Right renal cortex interstitium (tissue), 3 donors: ENCODE data around the gene VARS1. TPM values are rescaled to one million over a fixed set of nuclear protein-coding genes. Genes with fewer than 3 reads are reported as not detected.
A peak's percentile ranks its signal among the peaks of the same experiment; 100 is the strongest.
"Not testable (repeated sequence)": the region's sequence is repeated elsewhere in the genome, so short reads cannot be mapped to it uniquely, and the experiment has no call there.

Experiments used
- DNase-seq, 3 donors: peaks; one replicate each; pipeline ENCODE4 v3.0.0-alpha.2; 2013; ENCODE audit warnings: low read depth in 3 of 3, low spot score in 2 of 3
- polyA plus RNA-seq, 3 donors: library from polyadenylated mRNA; unstranded; fragments of 120-200 nt; gene quantifications; one replicate each; pipeline ENCODE4 v1.2.1, GENCODE V29; 2013; ENCODE audit not compliant: insufficient read length in 3 of 3

Gene VARS1
- 10 to 100 TPM; 57.2 to 59.4 (median 58.1) TPM for polyA plus RNA-seq

- DNase-seq = peak in 2 of 3 donors; percentile 70 to 71
These were observed at the start of gene VARS1 for GRCh38 chr6:31795616-31796298. VARS1 (minus strand) TSS chr6:31795752; CDS start chr6:31795217, 535 bp downstream.

GRCh38 chr6:31844507-31844906 lies 49.0 kb upstream of the VARS1 start:
- DNase-seq = no peak

DNA sequence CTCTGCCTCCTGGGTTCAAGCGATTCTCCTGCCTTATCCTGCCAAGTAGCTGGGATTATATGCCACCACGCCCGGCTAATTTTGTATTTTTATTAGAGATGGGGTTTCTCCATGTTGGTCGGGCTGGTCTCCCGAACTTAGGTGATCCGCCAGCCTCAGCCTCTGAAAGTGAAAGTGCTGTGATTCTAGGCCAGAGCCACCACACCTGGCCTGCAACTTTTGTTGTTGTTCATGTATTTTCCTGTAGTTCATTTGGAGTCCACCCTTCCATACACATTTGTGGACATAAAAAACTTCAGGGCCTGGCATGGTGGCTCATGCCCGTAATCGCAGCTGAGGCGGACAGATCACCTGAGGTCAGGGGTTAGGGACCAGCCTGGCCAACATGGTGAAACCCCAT lies 46.5 kb upstream of the VARS1 start:
- DNase-seq = no peak

DNA sequence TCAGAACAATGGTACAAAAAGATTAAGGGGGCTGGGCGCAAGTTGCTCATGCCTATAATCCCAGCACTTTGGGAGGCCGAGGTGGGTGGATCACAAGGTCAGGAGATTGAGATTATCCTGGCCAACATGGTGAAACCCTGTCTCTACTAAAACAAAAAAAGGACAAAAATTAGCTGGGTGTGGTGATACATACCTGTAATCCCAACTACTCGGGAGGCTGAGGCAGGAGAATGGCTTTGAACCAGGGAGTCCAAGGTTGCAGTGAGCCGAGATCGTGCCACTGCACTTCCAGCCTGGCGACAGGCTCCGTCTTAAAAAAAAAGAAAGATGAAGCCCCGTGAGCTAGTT lies 44.2 kb upstream of the VARS1 start:
- not testable (repeated sequence) for DNase-seq

GRCh38 chr6:31838968-31839367 lies 43.4 kb upstream of the VARS1 start:
- DNase-seq = no peak

DNA sequence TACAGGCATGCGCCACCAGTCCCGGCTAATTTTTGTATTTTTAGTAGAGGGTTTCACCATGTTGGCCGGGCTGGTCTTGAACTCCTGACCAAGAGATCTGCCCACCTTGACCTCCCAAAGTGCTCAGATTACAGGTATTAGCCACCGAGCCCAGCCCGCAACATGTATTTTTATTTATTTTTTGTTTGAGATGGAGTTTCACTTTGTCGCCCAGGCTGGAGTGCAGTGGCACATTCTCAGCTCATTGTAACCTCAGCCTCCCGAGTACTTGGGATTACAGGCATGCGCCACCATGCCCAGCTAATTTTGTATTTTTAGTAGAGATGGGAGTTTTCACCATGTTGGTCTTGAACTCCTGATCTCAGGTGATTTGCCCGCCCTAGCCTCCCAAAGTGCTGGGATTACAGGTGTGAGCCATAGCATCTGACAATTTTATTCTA lies 42.6 kb upstream of the VARS1 start:
- DNase-seq = not testable (repeated sequence)

- no peak for DNase-seq
These were observed 42.0 kb upstream of the VARS1 start for GRCh38 chr6:31837369-31838113.

- DNase-seq = no peak
These were observed 41.2 kb upstream of the VARS1 start for GRCh38 chr6:31836474-31837368.

- DNase-seq = no peak
These were observed 40.5 kb upstream of the VARS1 start for GRCh38 chr6:31836047-31836473.

- peak; percentile 85 to 94 (median 90) for DNase-seq
These were observed 39.1 kb upstream of the VARS1 start for GRCh38 chr6:31834367-31835250.

GRCh38 chr6:31831350-31832215 lies 36.0 kb upstream of the VARS1 start:
- no peak for DNase-seq

DNA sequence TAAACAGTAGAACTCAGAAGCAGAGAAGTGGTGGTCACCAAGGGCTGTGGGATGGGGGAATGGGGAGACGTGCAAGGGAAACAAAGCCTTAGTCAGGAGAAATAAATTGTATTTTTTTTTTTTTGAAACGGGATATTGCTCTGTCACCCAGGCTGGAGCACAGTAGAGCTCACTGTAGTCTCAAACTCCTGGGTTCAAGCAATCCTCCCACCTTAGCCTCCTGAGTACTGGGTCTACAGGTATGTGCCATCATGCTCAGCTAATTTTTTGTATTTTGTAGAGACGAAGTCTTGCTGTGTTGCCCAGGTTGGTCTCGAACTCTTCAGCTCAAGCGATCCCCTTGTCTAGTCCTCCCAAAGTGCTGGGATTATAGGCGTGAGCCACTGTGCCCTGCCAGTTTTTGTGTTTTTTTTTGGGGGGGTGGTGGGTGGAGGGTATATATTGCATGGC lies 35.4 kb upstream of the VARS1 start:
- no peak for DNase-seq

GRCh38 chr6:31829633-31830283 lies 34.2 kb upstream of the VARS1 start:
- DNase-seq = peak in 1 of 3 donors; percentile 76

DNA sequence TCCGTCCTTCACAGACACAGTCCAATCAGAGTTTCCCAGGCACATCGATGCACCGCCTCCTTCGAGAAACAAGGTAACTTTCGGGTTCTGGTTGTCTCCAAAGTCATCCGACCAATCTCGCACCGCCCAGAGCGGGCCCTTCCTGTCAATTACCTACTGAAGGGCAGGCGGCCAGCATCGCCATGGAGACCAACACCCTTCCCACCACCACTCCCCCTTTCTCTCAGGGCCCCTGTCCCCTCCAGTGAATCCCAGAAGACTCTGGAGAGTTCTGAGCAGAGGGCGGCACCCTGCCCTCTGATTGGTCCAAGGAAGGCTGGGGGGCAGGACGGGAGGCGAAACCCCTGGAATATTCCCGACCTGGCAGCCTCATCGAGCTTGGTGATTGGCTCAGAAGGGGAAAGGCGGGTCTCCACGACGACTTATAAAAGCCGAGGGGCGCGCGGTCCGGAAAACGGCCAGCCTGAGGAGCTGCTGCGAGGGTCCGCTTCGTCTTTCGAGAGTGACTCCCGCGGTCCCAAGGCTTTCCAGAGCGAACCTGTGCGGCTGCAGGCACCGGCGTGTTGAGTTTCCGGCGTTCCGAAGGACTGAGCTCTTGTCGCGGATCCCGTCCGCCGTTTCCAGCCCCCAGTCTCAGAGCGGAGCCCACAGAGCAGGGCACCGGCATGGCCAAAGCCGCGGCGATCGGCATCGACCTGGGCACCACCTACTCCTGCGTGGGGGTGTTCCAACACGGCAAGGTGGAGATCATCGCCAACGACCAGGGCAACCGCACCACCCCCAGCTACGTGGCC lies 31.9 kb upstream of the VARS1 start, which contains the start of gene HSPA1B:
TSS of gene HSPA1B (plus strand) at position 453 of the 794 bp plus-strand sequence. CDS start at position 666, 213 bp downstream.
- DNase-seq = peak; percentile 95 to 99 (median 99)

- DNase-seq = no peak
These were observed 31.3 kb upstream of the VARS1 start for GRCh38 chr6:31826793-31827285.

- no peak for DNase-seq
These were observed 30.0 kb upstream of the VARS1 start for GRCh38 chr6:31825553-31825952.

GRCh38 chr6:31823592-31824196 lies 28.1 kb upstream of the VARS1 start:
- DNase-seq = not testable (repeated sequence)
